ELR (cell line): ENCODE measurements around the gene SLC27A1.
"Not testable (repeated sequence)": the region's sequence is repeated elsewhere in the genome, so short reads cannot be mapped to it uniquely, and the experiment has no call there.

Source experiments
- DNase-seq: peaks from one replicate; pipeline ENCODE4 v3.0.0-alpha.2; 2015; ENCODE audit warnings: low read depth

The SLC27A1 gene

DNA sequence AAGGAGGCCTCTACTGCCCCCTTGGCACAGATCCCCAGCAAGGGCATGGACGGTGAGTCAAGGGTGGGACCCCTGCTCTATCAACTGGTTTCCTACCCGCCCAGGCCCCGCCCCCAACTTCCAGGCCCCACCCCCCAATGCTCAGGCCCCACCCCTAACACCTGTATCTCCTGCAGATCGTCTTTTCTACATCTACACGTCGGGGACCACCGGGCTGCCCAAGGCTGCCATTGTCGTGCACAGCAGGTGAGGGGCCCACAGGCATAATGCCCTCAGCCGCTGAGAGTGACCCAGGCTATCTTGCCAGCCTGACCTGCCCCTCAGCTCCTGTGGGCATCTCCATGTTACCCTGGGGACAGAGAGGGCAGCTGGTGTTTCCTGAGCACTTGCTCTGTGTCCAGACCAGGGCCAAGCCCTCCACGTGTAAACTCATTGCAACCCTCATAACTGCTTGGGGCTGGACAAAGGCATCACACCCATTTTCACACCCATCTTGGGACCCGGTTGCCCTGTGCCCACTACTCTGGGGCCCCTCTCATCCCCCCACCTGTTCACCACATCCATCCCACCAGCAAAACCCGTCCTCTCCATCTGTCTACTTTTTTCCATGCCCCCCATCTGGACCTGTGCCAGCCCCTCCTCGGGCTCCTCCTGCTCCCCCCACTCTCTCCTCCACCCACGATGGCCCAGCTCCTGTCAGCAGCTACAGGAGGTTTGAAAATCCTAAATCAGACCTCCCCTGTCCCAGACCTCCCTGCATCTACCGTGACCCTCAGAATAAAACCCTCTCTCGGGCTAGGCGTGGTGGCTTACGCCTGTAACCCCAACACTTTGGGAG lies 17.2 kb downstream of the SLC27A1 start:
- no peak for DNase-seq

DNA sequence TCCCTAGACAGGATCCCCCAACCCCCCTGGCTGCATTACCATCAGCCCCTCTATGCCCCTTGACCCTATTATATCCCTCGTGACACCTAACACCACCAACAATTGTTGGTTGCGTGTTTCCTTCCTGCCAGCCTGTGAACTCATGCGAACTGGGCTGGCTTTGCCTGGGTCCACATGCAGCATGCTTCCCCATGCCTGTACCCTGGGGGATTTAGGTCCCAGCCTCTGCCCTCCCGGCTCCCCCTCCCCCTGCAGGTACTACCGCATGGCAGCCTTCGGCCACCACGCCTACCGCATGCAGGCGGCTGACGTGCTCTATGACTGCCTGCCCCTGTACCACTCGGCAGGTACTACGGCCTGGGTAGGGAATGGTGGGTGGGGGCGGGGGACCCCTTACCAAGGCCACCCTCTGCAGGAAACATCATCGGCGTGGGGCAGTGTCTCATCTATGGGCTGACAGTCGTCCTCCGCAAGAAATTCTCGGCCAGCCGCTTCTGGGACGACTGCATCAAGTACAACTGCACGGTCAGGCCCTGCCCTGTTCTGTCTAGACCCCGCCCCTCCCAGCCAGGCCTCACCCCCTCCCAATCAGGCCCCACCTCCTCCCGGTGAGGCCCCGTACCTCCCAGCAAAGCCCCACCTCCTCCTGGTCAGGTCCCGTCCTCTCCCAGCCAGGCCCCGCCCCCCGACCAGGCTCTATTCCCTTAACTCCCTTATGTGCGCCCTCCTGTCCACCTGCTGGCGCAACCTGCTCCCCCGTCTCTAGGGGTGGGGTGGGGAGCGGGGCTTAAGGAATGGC lies 18.5 kb downstream of the SLC27A1 start:
- peak; percentile 53 for DNase-seq

DNA sequence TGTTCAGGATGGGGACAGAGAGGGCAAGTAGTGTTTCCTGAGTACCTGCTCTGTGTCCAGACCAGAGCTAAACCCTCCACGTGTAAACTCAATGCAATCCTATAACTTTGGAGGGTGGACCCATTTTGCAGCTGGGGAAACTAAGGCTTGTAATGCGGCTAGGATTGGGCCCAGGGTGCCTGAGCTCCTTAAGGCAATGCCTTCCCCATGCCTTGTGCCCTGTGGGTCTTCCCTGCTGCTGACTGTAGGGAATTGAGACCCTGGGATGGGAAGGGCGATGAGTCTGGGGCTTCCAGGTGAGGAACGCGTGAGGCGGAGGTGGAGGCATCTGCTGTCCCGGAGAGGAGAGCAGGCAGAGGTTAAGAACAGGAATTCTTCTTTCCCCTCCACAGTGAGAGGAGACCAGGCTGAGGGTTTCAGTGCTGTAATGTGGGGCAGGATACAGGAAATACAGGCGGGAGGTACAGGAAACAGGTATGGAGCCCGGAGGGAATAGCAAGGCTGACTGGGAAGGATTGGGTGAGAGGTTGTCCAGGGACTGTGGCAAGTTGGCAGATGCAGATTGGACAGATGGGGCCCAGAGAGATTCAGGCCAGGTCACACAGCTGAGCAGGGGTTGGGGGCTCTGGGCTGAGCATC lies 19.2 kb downstream of the SLC27A1 start:
- DNase-seq = no peak

DNA sequence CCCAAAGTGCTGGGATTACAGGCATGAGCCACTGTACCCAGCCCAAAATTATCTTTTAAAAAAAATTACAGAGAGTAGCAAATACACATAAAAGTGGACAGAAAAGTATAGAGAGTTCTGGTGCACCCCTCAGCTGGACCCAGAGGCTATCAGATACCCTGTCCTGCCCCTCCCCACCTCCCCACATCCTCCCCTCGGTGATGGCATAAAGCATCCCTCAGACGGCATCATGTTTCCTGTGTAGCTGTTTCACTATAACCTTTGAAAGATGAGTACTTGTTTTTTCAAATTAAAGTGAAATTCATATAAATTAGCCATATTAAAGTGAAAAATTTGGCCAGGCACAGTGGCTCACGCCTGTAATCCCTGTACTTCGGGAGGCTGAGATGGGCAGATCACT lies 20.1 kb downstream of the SLC27A1 start:
- no peak for DNase-seq

DNA sequence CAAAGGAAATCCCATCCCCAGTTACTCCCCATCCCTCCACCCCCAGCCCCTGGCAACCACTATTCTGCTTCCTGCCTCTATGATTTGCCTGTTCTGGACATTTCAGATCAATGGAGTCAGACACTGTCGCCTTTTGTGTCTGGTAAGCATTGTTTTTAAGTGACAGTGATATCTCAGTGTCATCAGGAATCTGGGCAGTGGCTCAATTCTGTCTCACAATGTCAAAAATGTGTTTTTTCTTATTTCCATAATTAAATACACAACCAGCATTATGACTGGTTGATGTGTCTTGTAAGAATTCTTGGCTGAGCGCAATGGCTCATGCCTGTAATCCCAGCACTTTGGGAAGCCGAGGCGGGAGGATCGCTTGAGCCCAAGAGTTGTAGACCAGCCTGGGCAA lies 21.0 kb downstream of the SLC27A1 start:
- DNase-seq = no peak

DNA sequence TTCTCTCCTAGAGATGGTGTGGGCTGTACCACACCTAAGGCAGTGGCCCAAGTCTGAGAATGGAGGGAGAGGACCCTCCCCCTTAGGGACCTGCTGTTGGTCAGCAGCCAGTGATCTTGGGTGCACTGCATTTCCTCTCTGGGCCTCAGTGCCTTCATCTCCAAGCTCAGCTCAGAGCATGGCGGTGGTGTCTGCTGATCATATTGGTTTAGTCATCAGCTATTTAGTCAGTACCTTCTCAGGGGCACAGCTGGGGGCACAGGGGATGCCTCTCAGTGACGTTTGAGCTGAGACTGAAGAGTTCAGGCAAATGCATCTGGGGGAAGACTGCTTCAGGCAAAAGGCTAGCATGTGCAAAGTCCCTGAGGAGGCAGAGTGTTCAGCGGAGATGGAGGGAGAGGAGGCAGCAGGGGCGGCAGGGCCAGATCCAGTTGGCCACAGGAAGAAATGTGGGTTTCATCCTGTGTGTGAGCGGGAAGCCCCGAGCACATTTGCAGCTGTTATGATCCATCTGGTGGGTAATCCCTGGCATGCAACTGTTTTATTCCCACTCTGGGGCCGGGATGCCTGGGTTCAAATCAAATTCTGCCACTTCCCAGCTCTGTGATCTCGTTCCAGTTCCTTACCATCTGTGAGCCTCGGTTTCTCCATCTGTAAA lies 25.4 kb downstream of the SLC27A1 start:
- peak; percentile 42 for DNase-seq

DNA sequence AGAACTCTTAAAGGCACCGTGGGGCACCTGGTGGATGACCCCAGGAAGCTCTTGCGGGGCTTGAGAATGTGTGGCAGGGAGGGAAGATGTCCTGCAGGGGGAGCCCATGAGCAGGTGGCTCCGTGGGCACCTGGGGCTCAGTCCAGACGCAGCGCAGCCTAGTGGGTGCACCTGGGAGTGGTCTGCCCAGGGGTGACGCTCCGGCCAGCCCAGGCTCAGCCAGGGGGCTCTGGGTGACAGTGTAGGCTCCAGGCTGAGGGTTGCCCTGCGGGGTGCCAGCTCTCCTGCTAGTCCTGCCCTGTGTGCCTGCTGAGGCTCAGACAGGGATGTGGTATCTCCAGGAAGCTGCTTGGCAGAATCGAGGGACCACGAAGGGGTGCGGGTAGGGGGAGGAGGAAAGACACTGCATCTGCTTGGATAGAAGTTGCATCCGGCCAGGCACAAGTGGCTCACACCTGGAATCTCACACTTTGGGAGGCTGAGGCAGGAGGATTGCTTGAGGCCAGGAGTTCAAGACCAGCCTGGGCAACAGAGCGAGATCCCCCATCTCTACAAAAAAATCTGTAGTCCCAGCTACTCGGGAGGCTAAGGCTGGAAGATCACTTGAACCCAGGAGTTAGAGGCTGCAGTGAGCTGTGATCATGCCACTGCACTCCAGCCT lies 26.1 kb downstream of the SLC27A1 start:
- peak; percentile 79 for DNase-seq

DNA sequence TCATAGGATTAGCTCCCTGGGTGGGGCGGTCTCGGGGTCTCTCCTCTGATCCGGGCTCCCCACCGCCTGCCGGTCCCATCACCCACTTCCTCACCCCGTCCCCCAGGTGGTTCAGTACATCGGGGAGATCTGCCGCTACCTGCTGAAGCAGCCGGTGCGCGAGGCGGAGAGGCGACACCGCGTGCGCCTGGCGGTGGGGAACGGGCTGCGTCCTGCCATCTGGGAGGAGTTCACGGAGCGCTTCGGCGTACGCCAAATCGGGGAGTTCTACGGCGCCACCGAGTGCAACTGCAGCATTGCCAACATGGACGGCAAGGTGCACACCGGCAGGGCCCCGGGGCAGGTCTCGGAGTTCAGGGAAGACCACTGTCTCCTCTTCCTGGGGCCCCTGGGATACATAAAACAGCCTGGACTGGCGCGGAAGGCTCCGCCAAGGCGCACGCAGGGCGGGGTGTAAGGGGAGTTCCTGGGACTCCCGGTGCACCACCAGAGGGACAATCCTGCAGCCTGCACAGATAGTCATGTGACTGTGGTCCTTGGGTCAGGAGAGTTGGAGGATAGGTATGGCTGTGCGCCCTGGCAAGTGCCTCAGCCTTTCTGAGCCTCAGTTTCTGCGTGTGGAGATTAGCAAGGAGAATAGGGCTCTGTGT lies 26.9 kb downstream of the SLC27A1 start:
- DNase-seq = no peak

DNA sequence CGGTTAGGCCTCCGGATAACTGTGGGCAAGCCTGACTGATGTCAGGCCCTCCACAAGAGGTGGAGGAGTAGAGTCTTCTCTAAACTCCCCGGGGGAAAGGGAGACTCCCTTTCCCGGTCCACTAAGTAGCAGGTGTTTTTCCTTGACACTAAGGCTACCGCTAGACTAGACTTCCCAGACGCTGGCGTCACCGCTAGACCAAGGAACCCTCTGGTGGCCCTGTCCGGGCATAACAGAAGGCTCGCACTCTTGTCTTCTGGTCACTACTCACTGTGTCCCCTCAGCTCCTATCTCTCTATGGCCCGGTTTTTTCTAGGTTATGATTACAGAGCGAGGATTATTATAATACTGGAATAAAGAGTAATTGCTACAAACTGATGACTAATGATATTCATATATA lies 28.7 kb downstream of the SLC27A1 start:
- not testable (repeated sequence) for DNase-seq

DNA sequence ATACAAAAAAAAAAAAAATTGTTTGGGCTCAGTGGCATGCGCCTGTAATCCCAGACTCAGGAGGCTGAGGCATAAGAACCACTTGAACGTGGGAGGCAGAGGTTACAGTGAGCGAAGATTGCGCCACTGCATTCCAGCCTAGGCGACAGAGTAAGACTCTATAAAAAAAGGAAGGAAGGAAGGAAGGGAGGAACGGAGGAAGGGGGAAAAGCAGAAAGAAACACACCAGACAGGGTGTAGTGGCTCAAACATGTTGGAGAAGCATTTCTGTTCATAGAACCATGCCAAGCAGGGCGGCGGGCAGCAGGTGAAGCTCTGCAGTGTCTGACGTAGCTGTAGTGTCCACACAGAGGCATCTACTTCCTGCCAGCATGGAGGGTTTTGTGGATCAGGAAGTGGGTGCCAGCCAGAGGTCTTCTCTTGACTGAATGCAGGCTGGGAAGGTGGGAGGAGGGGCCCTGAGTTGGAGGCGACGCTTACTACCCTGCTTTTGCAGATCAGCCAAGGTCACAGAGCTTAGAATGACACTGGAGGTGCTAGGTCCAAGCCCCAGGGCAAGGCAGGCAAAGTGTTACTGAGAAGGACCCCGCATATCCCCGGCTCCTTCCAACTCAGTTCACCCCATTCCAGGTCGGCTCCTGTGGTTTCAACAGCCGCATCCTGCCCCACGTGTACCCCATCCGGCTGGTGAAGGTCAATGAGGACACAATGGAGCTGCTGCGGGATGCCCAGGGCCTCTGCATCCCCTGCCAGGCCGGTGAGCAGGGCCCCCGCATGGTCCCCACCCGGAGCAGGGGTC lies 29.5 kb downstream of the SLC27A1 start:
- peak; percentile 39 for DNase-seq

DNA sequence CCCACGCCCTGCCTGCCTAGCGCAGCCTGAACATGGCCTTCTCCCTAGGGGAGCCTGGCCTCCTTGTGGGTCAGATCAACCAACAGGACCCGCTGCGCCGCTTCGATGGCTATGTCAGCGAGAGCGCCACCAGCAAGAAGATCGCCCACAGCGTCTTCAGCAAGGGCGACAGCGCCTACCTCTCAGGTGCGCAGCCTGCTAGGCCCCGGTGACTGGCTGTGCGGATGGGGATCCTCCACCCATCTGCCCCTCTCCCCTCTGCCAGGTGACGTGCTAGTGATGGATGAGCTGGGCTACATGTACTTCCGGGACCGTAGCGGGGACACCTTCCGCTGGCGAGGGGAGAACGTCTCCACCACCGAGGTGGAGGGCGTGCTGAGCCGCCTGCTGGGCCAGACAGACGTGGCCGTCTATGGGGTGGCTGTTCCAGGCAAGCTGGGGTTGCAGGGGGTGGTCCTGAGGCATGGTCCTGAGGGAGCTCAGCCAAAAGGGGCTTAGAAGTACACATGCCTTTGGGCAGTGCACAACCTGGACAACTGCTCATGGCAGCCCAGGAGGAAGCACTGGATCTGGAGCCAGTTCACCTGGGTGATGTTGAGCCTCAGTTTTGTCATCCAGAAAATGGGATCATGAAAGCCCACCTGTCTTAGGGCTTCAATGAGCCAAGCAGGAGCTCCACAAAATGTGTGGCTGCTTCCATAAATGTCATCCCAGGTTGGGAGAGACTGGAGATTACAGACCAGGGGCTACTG lies 30.3 kb downstream of the SLC27A1 start:
- no peak for DNase-seq

DNA sequence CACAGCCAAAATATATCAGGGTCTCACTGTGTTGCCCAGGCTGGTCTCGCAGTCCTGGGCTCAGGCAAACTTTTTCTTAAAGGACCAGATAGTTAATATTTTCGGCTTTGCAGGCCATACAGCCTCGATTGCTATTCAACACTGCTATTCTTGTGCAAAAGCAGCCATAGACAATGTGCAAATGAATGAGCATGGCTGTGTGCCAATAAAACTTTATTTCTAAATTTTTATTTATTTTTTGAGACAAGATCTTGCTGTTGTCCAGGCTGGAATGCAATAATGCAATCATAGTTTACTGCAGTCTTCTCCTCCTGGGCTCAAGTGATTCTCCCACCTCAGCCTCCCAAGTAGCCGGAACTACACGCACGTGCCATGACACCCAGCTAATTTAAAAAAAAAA lies 32.9 kb downstream of the SLC27A1 start:
- DNase-seq = no peak

DNA sequence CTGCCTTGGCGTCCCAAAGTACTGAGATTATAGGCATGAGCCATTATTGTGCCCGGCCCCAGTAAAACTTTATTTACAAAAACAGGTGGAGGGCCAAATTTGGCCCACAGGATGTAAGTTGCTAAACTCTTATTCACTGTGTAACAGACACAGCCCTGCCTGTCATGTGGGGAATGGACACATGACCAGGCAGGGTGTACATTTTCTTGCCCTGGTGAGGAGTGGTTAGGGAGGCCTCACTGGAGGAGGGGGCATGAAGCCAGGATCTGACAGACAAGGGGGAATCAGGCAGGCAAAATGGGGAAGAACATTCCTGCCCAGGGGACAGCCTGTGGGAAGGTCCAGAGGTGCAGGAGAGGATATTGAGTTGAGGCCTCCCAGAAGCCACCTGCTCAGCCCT lies 33.7 kb downstream of the SLC27A1 start:
- no peak for DNase-seq

DNA sequence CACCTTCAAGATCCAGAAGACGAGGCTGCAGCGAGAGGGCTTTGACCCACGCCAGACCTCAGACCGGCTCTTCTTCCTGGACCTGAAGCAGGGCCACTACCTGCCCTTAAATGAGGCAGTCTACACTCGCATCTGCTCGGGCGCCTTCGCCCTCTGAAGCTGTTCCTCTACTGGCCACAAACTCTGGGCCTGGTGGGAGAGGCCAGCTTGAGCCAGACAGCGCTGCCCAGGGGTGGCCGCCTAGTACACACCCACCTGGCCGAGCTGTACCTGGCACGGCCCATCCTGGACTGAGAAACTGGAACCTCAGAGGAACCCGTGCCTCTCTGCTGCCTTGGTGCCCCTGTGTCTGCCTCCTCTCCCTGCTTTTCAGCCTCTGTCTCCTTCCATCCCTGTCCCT lies 34.1 kb downstream of the SLC27A1 start:
- no peak for DNase-seq

DNA sequence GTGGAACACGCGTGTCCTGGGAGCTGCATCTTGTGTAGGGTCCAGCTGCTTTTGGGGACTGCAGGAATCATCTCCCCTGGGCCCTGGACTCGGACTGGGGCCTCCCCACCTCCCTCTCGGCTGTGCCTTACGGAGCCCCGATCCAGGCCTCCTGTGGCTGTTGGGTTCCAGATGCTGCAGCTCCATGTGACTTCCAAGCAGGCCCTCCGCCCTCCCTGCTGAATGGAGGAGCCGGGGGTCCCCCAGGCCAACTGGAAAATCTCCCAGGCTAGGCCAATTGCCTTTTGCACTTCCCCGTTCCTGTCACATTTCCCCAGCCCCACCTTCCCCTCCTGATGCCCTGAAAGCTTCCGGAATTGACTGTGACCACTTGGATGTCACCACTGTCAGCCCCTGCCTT lies 34.9 kb downstream of the SLC27A1 start:
- DNase-seq = no peak

DNA sequence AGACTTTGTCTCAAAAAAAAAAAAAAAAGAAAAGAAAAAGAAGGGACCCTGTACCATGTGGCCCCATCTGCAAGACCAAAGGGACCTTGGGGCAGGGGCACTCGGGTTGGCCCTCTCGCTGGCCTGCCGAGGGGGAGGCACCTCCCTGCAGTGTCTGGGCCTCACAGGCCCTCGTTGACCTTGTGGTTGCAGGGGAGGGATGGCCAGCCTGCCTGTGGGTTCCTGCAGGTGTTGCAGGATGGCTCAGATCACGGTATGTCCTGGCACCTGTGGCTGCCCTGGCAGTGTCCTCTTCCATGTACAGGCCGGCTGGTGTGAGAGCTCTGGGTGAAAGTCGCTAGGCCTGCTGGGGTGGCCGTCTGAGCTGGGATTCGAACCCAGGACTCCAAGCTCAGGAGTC lies 36.4 kb downstream of the SLC27A1 start:
- no peak for DNase-seq

DNA sequence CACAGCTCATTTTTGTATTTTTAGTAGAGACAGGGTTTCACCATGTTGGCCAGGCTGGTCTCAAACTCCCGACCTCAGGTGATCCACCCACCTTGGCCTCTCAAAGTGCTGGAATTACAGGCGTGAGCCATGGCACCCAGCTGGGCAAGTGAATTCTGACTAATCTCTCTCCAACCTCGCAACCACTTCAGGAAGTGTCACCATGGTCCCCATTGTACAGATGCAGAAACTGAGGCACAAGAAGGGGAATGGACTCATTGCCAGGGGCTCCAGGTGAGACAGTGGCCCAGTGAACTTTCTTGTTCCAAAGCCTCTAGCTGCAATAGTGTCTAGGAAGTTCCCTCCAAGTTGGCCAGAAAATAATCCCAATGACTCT lies 38.2 kb downstream of the SLC27A1 start:
- peak; percentile 20 for DNase-seq

DNA sequence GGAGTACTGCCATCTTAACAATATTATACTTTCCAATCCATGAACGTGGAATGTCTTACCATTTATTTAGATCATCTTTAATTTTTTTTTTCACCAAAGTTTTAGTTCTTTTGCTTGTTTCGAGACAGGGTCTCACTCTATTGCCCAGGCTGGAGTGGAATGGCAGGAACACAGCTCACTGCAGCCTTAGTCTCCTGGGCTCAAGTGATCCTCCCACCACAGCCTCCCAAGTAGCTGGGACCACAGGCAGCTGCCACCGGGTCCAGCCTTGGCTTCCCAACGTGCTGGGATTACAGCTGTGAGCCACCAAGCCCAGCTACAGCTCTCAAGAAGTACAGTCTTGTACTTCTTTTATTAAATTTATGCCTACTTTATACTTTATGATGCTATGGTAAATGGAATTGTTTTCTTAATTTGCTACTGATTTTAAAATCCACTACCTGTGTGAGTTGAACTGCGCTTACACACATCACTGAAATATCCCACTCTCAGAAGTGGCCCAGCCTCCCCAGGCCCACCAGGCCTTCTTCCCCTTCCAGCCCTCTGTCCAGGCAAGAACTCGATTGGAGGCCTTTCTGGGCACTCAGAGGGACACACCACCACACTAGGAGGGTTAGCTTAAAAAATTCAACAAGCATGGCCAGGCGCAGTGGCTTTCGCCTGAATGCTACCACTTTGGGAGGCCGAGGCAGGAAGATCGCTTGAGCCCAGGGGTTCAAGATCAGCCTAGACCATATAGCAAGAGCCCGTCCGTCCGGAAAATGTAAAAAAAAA lies 40.1 kb downstream of the SLC27A1 start:
- peak; percentile 29 for DNase-seq
